OCI-LY7 (cell line): ENCODE data around the gene SPTSSA. TPM values are rescaled to one million over a fixed set of nuclear protein-coding genes. Genes with fewer than 3 reads are reported as not detected.
"Not testable (repeated sequence)": the region's sequence is repeated elsewhere in the genome, so short reads cannot be mapped to it uniquely, and the experiment has no call there.

Experiments used
- BruUV-seq: library from RNA; stranded (reverse); fragments of 400-500 nt; replicated peaks from 2 replicates; lab custom pipeline; 2021; lab: Mats Ljungman, UMichigan
- CTCF ChIA-PET: fragments of 300-600 bp; sonication (Branson Sonifier 250); formaldehyde crosslinking; loops from one replicate; lab custom pipeline; 2022; ENCODE audit warnings: antibody characterized with exemption; ENCODE audit not compliant: unreplicated experiment; lab: Charles Lee
- POLR2A ChIA-PET: fragments of 300-600 bp; sonication (Branson Sonifier 250); formaldehyde crosslinking; loops from one replicate; lab custom pipeline; 2022; ENCODE audit warnings: antibody characterized with exemption; lab: Charles Lee
- DNase-seq: peaks from one replicate; pipeline ENCODE4 v3.0.0-alpha.2; 2015; ENCODE audit warnings: low spot score
- H2AFZ ChIP-seq: fragments of 200-600 bp; sonication (generic), shearing (Covaris generic); 2 replicates; pipeline ENCODE4 v1.6.1; 2014; ENCODE audit warnings: mild to moderate bottlenecking, antibody characterized with exemption, low read length, moderate library complexity
- H3K27ac ChIP-seq: fragments of 200-600 bp; sonication (generic); 2 replicates; pipeline ENCODE4 v1.5.1; 2014; ENCODE audit warnings: mixed run types, low read depth, mild to moderate bottlenecking, moderate library complexity, low read length, inconsistent platforms; ENCODE audit not compliant: poor library complexity, severe bottlenecking
- H3K36me3 ChIP-seq: fragments of 200-600 bp; sonication (generic); 2 replicates; pipeline ENCODE4 v1.6.1; 2014; ENCODE audit warnings: mild to moderate bottlenecking, antibody characterized with exemption, low read length, moderate library complexity, mixed read lengths; ENCODE audit not compliant: insufficient read depth
- H3K4me1 ChIP-seq: fragments of 200-600 bp; sonication (generic); 2 replicates; pipeline ENCODE4 v1.5.1; 2014; ENCODE audit warnings: mild to moderate bottlenecking, low read length; ENCODE audit not compliant: insufficient read depth, poor library complexity, severe bottlenecking
- H3K4me2 ChIP-seq: fragments of 200-600 bp; sonication (generic); 2 replicates; pipeline ENCODE4 v1.6.1; 2014; ENCODE audit warnings: mild to moderate bottlenecking, low read length
- H3K4me3 ChIP-seq: fragments of 200-600 bp; sonication (generic); 2 replicates; pipeline ENCODE4 v1.5.1; 2014; ENCODE audit warnings: mild to moderate bottlenecking, low read depth, low read length; ENCODE audit not compliant: poor library complexity, severe bottlenecking
- H3K79me2 ChIP-seq: fragments of 200-600 bp; sonication (generic); 2 replicates; pipeline ENCODE4 v1.6.1; 2016; ENCODE audit warnings: low read depth, mild to moderate bottlenecking, low read length, moderate library complexity, mixed read lengths; ENCODE audit not compliant: insufficient read depth
- H3K9me2 ChIP-seq: fragments of 200-600 bp; sonication (generic); 2 replicates; pipeline ENCODE4 v1.6.1; 2016; ENCODE audit warnings: mild to moderate bottlenecking, low read length, mixed read lengths; ENCODE audit not compliant: insufficient read depth
- H3K9me3 ChIP-seq: fragments of 200-600 bp; sonication (generic); 2 replicates; pipeline ENCODE4 v1.6.1; 2014; ENCODE audit warnings: mild to moderate bottlenecking, mixed run types, low read length, mixed read lengths
- H4K20me1 ChIP-seq: fragments of 200-600 bp; sonication (generic); 2 replicates; pipeline ENCODE4 v1.6.1; 2014; ENCODE audit warnings: mild to moderate bottlenecking, antibody characterized with exemption, low read length, moderate library complexity, mixed read lengths; ENCODE audit not compliant: insufficient read depth
- CTCF ChIP-seq: fragments of 200-600 bp; sonication (generic); conservative IDR thresholded peaks from 2 replicates; pipeline ENCODE4 v1.5.1; 2014; ENCODE audit warnings: mild to moderate bottlenecking, antibody characterized with exemption, low read length, moderate library complexity, mixed read lengths
- EZH2phosphoT487 ChIP-seq: fragments of 200-600 bp; sonication (generic); IDR thresholded peaks from 2 replicates; pipeline ENCODE4 v1.6.1; 2018; ENCODE audit warnings: low read depth, borderline replicate concordance, mild to moderate bottlenecking, mixed run types, antibody characterized with exemption, low read length, moderate library complexity, mixed read lengths
- intact Hi-C: fragments of 100-400 bp; cut with micrococcal nuclease; formaldehyde crosslinking; loops from one replicate; pipeline ENCODE4 v1.10.0; 2022; ENCODE audit not compliant: unreplicated experiment
- total RNA-seq, 2 experiments: library from RNA; depleted of rRNA in 1 of 2; stranded (reverse); fragments of >200 nt in 1 of 2; shearing (Covaris generic) in 1 of 2; gene quantifications; 2 replicates each; pipeline ENCODE4 v1.2.3, GENCODE V29; 2014 to 2022

The SPTSSA gene
- total RNA-seq, 2 experiments from 2014 or later, result 8.7 to 19.0 TPM

- no peak for DNase-seq
- CTCF ChIA-PET, result no interaction called here
- H3K79me2 ChIP-seq, result no peaks in the 10 kb centered on the region
- H3K9me2 ChIP-seq, result no peaks in the 10 kb centered on the region
- H3K27ac ChIP-seq, result no peak overlapping the region
- no peaks in the 10 kb centered on the region for H3K9me3 ChIP-seq
- H4K20me1 ChIP-seq, result no peaks in the 10 kb centered on the region
- H3K36me3 ChIP-seq, result no peaks in the 10 kb centered on the region
- intact Hi-C loops, result no loop called here
- BruUV-seq, result no TSS peak
- no peaks in the 10 kb centered on the region for H3K4me1 ChIP-seq
- no peak overlapping the region for H3K4me2 ChIP-seq
- H3K4me3 ChIP-seq, result no peak overlapping the region
- POLR2A ChIA-PET, result no interaction called here
- TF ChIP-seq EZH2phosphoT487 (no peak), CTCF (no peak)
- H2AFZ ChIP-seq, result no peak overlapping the region
Observed at GRCh38 chr14:34386865-34387485, 75.1 kb downstream of the SPTSSA start.

GRCh38 chr14:34385881-34386280, 76.2 kb downstream of the SPTSSA start:
- intact Hi-C loops, DNase-seq, H3K4me1 ChIP-seq, H3K4me3 ChIP-seq, H3K9me3 ChIP-seq, H3K4me2 ChIP-seq, H3K27ac ChIP-seq, H2AFZ ChIP-seq, H3K79me2 ChIP-seq, H4K20me1 ChIP-seq, H3K36me3 ChIP-seq, BruUV-seq, CTCF ChIA-PET, H3K9me2 ChIP-seq, POLR2A ChIA-PET: not testable (repeated sequence)

- H3K9me2 ChIP-seq, result no peaks in the 10 kb centered on the region
- CTCF ChIA-PET, result no interaction called here
- no peak overlapping the region for H2AFZ ChIP-seq
- POLR2A ChIA-PET, result interaction anchor here (1.0 kb wide), 1 partner anchor 80 kb away, joined by 3 read pairs; no protein-coding TSS in a partner anchor
- no peaks in the 10 kb centered on the region for H3K9me3 ChIP-seq
- DNase-seq, result no peak
- BruUV-seq, result no TSS peak
- no peaks in the 10 kb centered on the region for H3K79me2 ChIP-seq
- H3K36me3 ChIP-seq, result no peaks in the 10 kb centered on the region
- H4K20me1 ChIP-seq, result no peaks in the 10 kb centered on the region
- H3K4me2 ChIP-seq, result no peak overlapping the region
- intact Hi-C loops, result no loop called here
- no peak for TF ChIP-seq CTCF
- TF ChIP-seq EZH2phosphoT487, result no peak
- no peak overlapping the region for H3K27ac ChIP-seq
- H3K4me1 ChIP-seq, result no peaks in the 10 kb centered on the region
- H3K4me3 ChIP-seq, result no peak overlapping the region
Observed at GRCh38 chr14:34383839-34384238, 78.2 kb downstream of the SPTSSA start.

Other genes with a start within 250 kb of the SPTSSA start
- 27.5 and 35.8 TPM in 2 replicates for gene EAPP, start 77.5 kb upstream of the SPTSSA start, total RNA-seq (2014; rRNA removed; shearing (Covaris generic))
- 28.6 and 33.1 TPM in 2 replicates for gene EAPP, start 77.5 kb upstream of the SPTSSA start, total RNA-seq (2022)
- 29.0 and 33.4 TPM in 2 replicates for gene SNX6, start 167.9 kb upstream of the SPTSSA start, total RNA-seq (2014; rRNA removed; shearing (Covaris generic))
- gene SNX6, start 167.9 kb upstream of the SPTSSA start, total RNA-seq (2022), result 57.6 and 59.8 TPM in 2 replicates